Measurements from ENCODE around the gene ZBTB12. TPM values are rescaled to one million over a fixed set of nuclear protein-coding genes. Genes with fewer than 3 reads are reported as not detected.
A peak's percentile ranks its signal among the peaks of the same experiment; 100 is the strongest.

Gene ZBTB12
- total and polyA plus RNA-seq, 2 donors from 2014 or later: 2.5 to 3.4 TPM

DNA sequence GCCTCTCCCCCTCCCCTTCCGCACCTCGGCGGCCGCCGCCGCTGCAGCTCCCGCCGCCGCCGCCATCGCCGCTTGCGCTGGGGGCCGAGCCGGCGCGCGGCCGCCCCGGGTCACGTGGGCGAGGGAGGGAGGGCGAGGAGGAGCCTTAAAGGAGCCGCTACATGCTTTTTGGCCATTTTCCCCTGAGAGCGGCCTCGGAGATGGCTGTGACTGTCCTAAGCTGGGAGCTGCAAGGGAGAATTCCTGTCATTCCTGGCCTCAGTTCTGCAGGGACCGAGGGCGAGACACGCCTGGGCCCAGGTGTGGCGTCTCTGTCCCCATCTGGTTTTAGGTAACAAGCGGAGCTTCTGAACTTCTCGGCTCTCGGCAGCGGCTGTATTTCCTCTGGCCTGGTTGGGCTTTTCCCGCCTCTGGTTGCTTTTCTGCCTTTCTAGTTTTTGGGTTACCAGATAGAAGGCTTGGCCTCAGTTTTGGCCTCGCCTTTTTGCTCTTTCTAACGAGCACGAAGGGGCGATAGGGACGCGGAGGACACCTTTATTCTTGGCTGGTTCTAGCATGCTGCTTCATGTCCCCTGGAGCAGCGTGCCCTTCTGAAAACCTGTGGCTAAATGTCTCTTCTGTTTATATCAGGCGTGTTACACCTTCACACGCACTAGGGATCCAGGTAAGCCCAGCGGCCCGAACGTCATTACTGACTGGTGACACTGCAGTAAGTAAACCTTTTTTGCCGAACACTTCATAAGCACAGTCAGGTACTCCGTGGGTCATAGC lies 4.1 kb downstream of the ZBTB12 start, which contains the start of gene EHMT2:
Gene EHMT2 (minus strand): TSS at position 87 of the 771 bp plus-strand sequence. CDS start 21 bp downstream, at position 66.
- FAIRE-seq: no peak
- H3K9me3 ChIP-seq (ENCODE audit: control insufficient read depth in 2 of 3, insufficient read depth in 1 of 3, low read length in 3 of 3): no peaks in the 10 kb centered on the region
- peak within 1 kb of the TSS; percentile 72 to 77 for H3K27ac ChIP-seq (ENCODE audit: low read depth in 2 of 2, low read length in 2 of 2)
- H3K27me3 ChIP-seq (ENCODE audit: control insufficient read depth, insufficient read depth, low read length): no peaks in the 10 kb centered on the region
- TF ChIP-seq, protein P1, sequence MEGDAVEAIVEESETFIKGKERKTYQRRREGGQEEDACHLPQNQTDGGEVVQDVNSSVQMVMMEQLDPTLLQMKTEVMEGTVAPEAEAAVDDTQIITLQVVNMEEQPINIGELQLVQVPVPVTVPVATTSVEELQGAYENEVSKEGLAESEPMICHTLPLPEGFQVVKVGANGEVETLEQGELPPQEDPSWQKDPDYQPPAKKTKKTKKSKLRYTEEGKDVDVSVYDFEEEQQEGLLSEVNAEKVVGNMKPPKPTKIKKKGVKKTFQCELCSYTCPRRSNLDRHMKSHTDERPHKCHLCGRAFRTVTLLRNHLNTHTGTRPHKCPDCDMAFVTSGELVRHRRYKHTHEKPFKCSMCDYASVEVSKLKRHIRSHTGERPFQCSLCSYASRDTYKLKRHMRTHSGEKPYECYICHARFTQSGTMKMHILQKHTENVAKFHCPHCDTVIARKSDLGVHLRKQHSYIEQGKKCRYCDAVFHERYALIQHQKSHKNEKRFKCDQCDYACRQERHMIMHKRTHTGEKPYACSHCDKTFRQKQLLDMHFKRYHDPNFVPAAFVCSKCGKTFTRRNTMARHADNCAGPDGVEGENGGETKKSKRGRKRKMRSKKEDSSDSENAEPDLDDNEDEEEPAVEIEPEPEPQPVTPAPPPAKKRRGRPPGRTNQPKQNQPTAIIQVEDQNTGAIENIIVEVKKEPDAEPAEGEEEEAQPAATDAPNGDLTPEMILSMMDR (IDR thresholded peaks at IDR 0.05; ENCODE audit: borderline replicate concordance, extremely low read depth, insufficient read depth): peak; percentile 19
- peak; percentile 55 to 95 (median 93) for DNase-seq
- H3K36me3 ChIP-seq (ENCODE audit: control insufficient read depth in 2 of 3, insufficient read depth in 3 of 3, low read length in 3 of 3): peaks cover 0 to 8% (median 2%) of the 10 kb centered on the region in 3 donors
- H3K9ac ChIP-seq (ENCODE audit: low read length in 3 of 3): peak within 1 kb of the TSS; percentile 81 to 94 (median 85)
- H3K4me1 ChIP-seq (ENCODE audit: control insufficient read depth in 2 of 3, insufficient read depth in 2 of 3, low read depth in 1 of 3, low read length in 3 of 3): peaks cover 4 to 18% (median 10%) of the 10 kb centered on the region in 3 donors
- intact Hi-C loops (cut with DNase I): no loop called here
- H3K4me3 ChIP-seq (ENCODE audit: low read length in 3 of 3): peak within 1 kb of the TSS; percentile 92 to 97 (median 94)

DNA sequence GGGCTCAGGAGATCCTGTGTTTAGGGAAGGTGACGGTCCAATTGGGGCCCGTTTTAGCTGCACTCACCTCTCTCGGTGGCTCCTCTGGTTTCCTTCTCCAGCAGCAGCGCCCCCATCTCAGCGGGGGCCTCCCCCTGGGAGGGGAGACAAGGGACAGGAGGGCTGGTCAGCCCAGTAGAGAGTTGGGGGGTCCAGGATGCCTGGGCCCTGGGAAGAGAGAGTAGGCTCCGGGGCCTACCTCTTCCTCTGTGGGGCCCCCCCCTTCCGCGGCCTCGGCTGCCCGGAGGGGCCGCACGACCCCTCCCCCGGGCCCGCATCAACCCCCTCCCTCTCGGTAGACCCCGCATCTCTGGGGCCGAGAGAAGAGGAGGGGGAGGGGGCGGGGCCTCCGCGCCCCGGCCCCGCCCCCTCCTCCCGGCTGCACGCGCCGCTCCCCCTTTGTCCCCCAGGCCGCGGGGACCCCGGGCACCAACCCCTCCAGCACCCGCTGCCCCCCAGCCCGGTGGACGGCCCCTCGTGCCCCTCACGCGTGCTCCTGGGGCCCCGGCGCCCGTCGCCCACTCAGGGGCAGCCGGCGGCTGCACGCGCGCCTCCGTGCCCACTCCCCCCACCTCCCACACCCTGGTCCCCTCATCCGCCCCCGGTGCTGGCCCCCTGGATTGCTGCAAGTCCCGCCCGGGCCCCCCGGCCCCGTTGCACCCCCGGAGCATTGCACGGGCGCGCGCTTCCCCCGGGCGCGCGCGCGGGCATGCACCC lies 4.9 kb downstream of the ZBTB12 start:
- intact Hi-C loops (cut with DNase I): no loop called here
- H3K9ac ChIP-seq (ENCODE audit: low read length in 3 of 3): peak overlapping the region in 2 of 3 donors; percentile 6 to 56
- TF ChIP-seq, protein P1 (IDR thresholded peaks at IDR 0.05; ENCODE audit: borderline replicate concordance, extremely low read depth, insufficient read depth): no peak
- H3K36me3 ChIP-seq (ENCODE audit: control insufficient read depth in 2 of 3, insufficient read depth in 3 of 3, low read length in 3 of 3): peaks cover 0 to 10% (median 4%) of the 10 kb centered on the region in 3 donors
- DNase-seq: peak in 3 of 5 donors; percentile 43 to 89 (median 70)
- no peak for FAIRE-seq
- no peaks in the 10 kb centered on the region for H3K27me3 ChIP-seq (ENCODE audit: control insufficient read depth, insufficient read depth, low read length)
- no peaks in the 10 kb centered on the region for H3K9me3 ChIP-seq (ENCODE audit: control insufficient read depth in 2 of 3, insufficient read depth in 1 of 3, low read length in 3 of 3)
- H3K4me1 ChIP-seq (ENCODE audit: control insufficient read depth in 2 of 3, insufficient read depth in 2 of 3, low read depth in 1 of 3, low read length in 3 of 3): peaks cover 4 to 15% (median 5%) of the 10 kb centered on the region in 3 donors
- H3K27ac ChIP-seq (ENCODE audit: low read depth in 2 of 2, low read length in 2 of 2): no peak overlapping the region
- peak overlapping the region in 2 of 3 donors; percentile 28 to 92 for H3K4me3 ChIP-seq (ENCODE audit: low read length in 3 of 3)

DNA sequence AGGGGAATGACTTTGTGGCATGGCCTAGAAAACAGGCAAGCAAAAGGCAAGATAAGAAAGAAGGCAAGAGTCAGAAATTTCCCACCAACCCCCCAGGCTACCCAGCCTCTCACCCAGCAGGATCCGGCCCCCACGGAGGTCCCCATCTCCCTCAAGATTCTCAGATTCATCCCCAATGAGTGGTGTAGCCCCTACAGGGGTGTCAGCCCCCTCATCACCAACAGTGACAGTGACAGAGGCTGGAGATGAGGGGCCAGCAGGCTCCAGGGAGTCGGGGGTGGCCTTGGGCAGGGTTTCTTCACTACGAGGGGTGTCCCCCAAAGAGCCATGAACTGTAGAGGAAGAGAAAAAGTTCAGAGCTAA lies 5.4 kb downstream of the ZBTB12 start:
- Histone ChIP-seq H3K4me3 (ENCODE audit: low read length in 3 of 3) (peak overlapping the region in 2 of 3 donors; percentile 28 to 92), H3K27ac (ENCODE audit: low read depth in 2 of 2, low read length in 2 of 2) (no peak overlapping the region), H3K9me3 (ENCODE audit: control insufficient read depth in 2 of 3, insufficient read depth in 1 of 3, low read length in 3 of 3) (no peaks in the 10 kb centered on the region), H3K9ac (ENCODE audit: low read length in 3 of 3) (peak overlapping the region in 2 of 3 donors; percentile 6 to 56), H3K36me3 (ENCODE audit: control insufficient read depth in 2 of 3, insufficient read depth in 3 of 3, low read length in 3 of 3) (peaks cover 1 to 11% (median 5%) of the 10 kb centered on the region in 3 donors), H3K27me3 (ENCODE audit: control insufficient read depth, insufficient read depth, low read length) (no peaks in the 10 kb centered on the region), H3K4me1 (ENCODE audit: control insufficient read depth in 2 of 3, insufficient read depth in 2 of 3, low read depth in 1 of 3, low read length in 3 of 3) (peaks cover 4 to 15% (median 5%) of the 10 kb centered on the region in 3 donors)
- DNase-seq (no peak), FAIRE-seq (no peak)
- TF ChIP-seq, protein P1 (IDR thresholded peaks at IDR 0.05; ENCODE audit: borderline replicate concordance, extremely low read depth, insufficient read depth): no peak
- intact Hi-C loops (cut with DNase I): no loop called here
